Measurements from ENCODE around the gene CRIM1. TPM values are rescaled to one million over a fixed set of nuclear protein-coding genes. Genes with fewer than 3 reads are reported as not detected.

CRIM1 gene
- total RNA-seq, 1 donor from 2014 or later, result 246 TPM

DNA sequence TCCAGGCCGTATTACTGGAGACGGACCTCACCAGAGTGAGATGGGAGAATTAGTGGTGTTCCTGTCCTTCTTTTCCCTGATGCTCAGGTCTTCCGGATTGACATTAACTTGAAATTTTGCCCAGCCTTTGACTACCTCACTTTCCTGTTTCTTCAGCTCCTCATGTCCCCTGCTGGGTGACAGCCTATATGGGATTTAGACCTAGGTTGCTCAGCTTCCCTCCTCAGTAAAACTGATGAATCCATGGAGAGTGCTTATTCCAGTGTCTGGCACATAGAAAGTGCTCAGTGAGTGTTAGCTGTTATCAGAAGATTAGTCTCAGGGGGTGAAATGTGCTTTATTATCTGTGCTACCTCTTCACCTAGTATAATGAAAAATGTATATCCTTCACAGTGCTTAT is 30.0 kb downstream of the CRIM1 start:
- Mint-ChIP-seq H3K36me3 (ENCODE audit: low read depth, unreplicated experiment) (peaks cover 26% of the 10 kb centered on the region), H3K27me3 (ENCODE audit: unreplicated experiment) (peaks cover 4% of the 10 kb centered on the region), H3K9me3 (ENCODE audit: unreplicated experiment) (no peaks in the 10 kb centered on the region), H3K4me1 (ENCODE audit: unreplicated experiment) (peaks cover 55% of the 10 kb centered on the region), H3K27ac (ENCODE audit: unreplicated experiment) (no peak overlapping the region), H3K4me3 (ENCODE audit: unreplicated experiment) (no peak overlapping the region)
- no peak for TF ChIP-seq CTCF (IDR thresholded peaks at IDR 0.05; ENCODE audit: unreplicated experiment)
- no peak for DNase-seq (ENCODE audit: low spot score)

GRCh38 chr2:36387258-36387916 is 31.8 kb downstream of the CRIM1 start:
- Mint-ChIP-seq H3K9me3 (ENCODE audit: unreplicated experiment) (no peaks in the 10 kb centered on the region), H3K27me3 (ENCODE audit: unreplicated experiment) (peaks cover 4% of the 10 kb centered on the region), H3K4me1 (ENCODE audit: unreplicated experiment) (peaks cover 37% of the 10 kb centered on the region), H3K27ac (ENCODE audit: unreplicated experiment) (no peak overlapping the region), H3K36me3 (ENCODE audit: low read depth, unreplicated experiment) (peaks cover 16% of the 10 kb centered on the region), H3K4me3 (ENCODE audit: unreplicated experiment) (no peak overlapping the region)
- no peak for TF ChIP-seq CTCF (IDR thresholded peaks at IDR 0.05; ENCODE audit: unreplicated experiment)
- DNase-seq (ENCODE audit: low spot score), result no peak

- H3K27ac Mint-ChIP-seq (ENCODE audit: unreplicated experiment), result peak overlapping the region; percentile 24
- H3K4me1 Mint-ChIP-seq (ENCODE audit: unreplicated experiment), result peaks cover 41% of the 10 kb centered on the region
- TF ChIP-seq CTCF (IDR thresholded peaks at IDR 0.05; ENCODE audit: unreplicated experiment), result no peak
- peaks cover 19% of the 10 kb centered on the region for H3K36me3 Mint-ChIP-seq (ENCODE audit: low read depth, unreplicated experiment)
- no peak for DNase-seq (ENCODE audit: low spot score)
- H3K9me3 Mint-ChIP-seq (ENCODE audit: unreplicated experiment), result no peaks in the 10 kb centered on the region
- H3K27me3 Mint-ChIP-seq (ENCODE audit: unreplicated experiment), result peaks cover 4% of the 10 kb centered on the region
- H3K4me3 Mint-ChIP-seq (ENCODE audit: unreplicated experiment), result no peak overlapping the region
Measured at GRCh38 chr2:36388472-36388871, 32.9 kb downstream of the CRIM1 start.

- no peak for TF ChIP-seq CTCF (IDR thresholded peaks at IDR 0.05; ENCODE audit: unreplicated experiment)
- Mint-ChIP-seq H3K4me3 (ENCODE audit: unreplicated experiment) (peak overlapping the region; percentile 2), H3K4me1 (ENCODE audit: unreplicated experiment) (peaks cover 39% of the 10 kb centered on the region), H3K27me3 (ENCODE audit: unreplicated experiment) (peaks cover 2% of the 10 kb centered on the region), H3K27ac (ENCODE audit: unreplicated experiment) (peak overlapping the region; percentile 24), H3K36me3 (ENCODE audit: low read depth, unreplicated experiment) (peaks cover 13% of the 10 kb centered on the region), H3K9me3 (ENCODE audit: unreplicated experiment) (no peaks in the 10 kb centered on the region)
- DNase-seq (ENCODE audit: low spot score), result no peak
Measured at GRCh38 chr2:36389091-36389564, 33.5 kb downstream of the CRIM1 start.

DNA sequence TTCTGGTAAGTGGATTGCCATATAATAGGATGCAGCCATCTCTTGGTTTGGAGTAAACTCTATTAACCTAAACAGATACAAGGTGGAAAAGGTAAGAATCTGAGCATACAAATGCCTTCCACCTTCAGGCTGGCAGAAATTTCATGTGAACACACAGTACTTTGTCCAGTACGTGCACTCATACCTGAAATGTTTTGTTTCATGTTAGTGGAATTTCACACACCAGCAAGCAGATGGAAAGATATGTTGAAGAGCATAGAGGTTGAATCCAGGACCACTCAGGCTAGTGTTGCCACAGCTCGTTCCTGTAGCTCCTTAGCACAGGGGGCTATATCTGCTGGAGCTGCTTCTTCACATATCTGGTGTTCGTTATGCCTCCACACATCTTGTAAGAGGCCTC is 34.0 kb downstream of the CRIM1 start:
- TF ChIP-seq CTCF (IDR thresholded peaks at IDR 0.05; ENCODE audit: unreplicated experiment), result no peak
- no peak for DNase-seq (ENCODE audit: low spot score)
- Mint-ChIP-seq H3K9me3 (ENCODE audit: unreplicated experiment) (no peaks in the 10 kb centered on the region), H3K4me1 (ENCODE audit: unreplicated experiment) (peaks cover 37% of the 10 kb centered on the region), H3K27me3 (ENCODE audit: unreplicated experiment) (peaks cover 2% of the 10 kb centered on the region), H3K36me3 (ENCODE audit: low read depth, unreplicated experiment) (peaks cover 11% of the 10 kb centered on the region), H3K4me3 (ENCODE audit: unreplicated experiment) (no peak overlapping the region), H3K27ac (ENCODE audit: unreplicated experiment) (no peak overlapping the region)
